ENCODE results near the gene GALNT1.

Gene GALNT1

DNA sequence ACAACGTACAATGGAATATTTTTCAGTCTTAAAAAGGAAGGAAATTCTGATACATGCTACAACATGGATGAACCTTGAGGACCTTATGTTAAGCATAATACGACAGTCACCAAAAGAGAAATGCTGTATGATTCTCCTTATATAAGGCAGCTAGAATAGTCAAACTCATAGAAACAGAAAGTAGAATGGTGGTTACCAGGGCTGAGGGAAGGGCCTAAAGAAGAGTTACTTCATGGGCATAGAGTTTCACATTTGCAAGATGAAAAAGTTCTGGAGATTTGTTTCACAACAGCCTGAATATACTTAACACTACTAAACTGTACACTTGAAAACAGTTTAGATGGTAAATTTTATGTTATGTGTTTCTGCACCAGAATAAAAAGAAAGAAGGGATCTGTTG, 113.3 kb downstream of the GALNT1 start:
- TF ChIP-seq, protein P1, sequence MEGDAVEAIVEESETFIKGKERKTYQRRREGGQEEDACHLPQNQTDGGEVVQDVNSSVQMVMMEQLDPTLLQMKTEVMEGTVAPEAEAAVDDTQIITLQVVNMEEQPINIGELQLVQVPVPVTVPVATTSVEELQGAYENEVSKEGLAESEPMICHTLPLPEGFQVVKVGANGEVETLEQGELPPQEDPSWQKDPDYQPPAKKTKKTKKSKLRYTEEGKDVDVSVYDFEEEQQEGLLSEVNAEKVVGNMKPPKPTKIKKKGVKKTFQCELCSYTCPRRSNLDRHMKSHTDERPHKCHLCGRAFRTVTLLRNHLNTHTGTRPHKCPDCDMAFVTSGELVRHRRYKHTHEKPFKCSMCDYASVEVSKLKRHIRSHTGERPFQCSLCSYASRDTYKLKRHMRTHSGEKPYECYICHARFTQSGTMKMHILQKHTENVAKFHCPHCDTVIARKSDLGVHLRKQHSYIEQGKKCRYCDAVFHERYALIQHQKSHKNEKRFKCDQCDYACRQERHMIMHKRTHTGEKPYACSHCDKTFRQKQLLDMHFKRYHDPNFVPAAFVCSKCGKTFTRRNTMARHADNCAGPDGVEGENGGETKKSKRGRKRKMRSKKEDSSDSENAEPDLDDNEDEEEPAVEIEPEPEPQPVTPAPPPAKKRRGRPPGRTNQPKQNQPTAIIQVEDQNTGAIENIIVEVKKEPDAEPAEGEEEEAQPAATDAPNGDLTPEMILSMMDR (IDR thresholded peaks at IDR 0.05; ENCODE audit: insufficient read depth, low read depth, low read length, missing control alignments) = no peak
- H3K4me3 ChIP-seq (ENCODE audit: low read depth, low read length) = no peak overlapping the region
- peak; percentile 20 for DNase-seq (ENCODE audit: low read depth)

DNA sequence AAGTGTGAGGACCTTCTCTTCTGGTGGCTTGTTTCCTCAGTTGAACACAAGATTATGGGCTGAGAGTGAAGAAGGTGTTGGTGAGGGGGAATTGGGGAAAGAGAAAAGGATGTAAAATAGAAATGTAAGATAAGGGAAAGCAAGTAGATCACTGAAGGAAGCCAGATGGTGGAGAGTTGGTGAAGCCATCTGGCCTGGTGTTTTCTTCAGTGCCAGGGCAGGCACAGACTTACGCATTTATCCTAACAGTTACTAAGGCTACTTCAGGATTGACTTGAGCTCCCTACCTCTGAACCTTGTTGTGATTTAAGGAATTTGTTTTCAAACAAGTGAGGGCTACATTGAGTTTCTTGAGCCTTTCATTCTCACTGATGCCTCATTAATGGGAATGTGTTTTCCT, 113.8 kb downstream of the GALNT1 start:
- no peak for DNase-seq (ENCODE audit: low read depth)
- TF ChIP-seq, protein P1 (IDR thresholded peaks at IDR 0.05; ENCODE audit: insufficient read depth, low read depth, low read length, missing control alignments) = no peak
- H3K4me3 ChIP-seq (ENCODE audit: low read depth, low read length) = no peak overlapping the region

DNA sequence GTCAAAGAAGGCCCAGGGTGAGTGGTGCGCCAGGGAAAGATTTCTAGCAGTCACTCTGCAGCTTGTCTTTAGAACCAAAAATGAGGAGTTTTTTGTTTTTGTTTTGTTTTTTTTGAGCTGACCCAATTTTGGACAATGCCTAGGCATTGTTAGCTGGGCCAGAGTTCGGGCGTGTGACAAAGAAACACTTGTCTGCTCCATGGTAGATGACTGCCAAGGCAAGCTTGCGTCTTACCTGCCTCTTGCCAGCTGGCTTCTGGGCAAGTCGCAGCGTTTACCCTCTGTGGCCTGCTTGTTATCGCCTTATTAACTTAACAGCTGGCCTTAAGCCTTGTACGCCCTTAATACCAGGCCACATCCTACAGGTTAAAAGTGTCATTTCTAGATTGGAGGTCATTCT, 114.3 kb downstream of the GALNT1 start:
- DNase-seq (ENCODE audit: low read depth) = no peak
- no peak overlapping the region for H3K4me3 ChIP-seq (ENCODE audit: low read depth, low read length)
- TF ChIP-seq, protein P1 (IDR thresholded peaks at IDR 0.05; ENCODE audit: insufficient read depth, low read depth, low read length, missing control alignments) = no peak

DNA sequence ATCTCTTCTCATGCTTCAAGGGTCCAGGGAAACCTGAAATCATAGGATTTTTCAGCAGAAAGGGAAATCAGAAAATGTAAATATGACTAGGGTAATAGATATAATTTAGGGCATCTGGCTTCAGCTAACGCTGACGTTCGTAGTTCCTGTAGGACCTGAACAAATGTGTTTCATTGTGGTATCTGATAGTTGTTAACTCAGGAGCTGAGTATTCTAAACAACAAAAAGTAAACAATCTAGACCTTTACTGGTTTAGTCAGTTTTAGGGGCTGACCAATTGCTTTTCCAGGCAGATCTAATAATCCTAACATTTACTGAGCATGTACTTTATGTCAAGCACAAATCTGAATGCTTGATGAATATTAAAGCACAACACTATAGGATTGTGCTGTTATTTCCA, 114.8 kb downstream of the GALNT1 start:
- DNase-seq (ENCODE audit: low read depth) = no peak
- TF ChIP-seq, protein P1 (IDR thresholded peaks at IDR 0.05; ENCODE audit: insufficient read depth, low read depth, low read length, missing control alignments) = no peak
- H3K4me3 ChIP-seq (ENCODE audit: low read depth, low read length) = no peak overlapping the region

DNA sequence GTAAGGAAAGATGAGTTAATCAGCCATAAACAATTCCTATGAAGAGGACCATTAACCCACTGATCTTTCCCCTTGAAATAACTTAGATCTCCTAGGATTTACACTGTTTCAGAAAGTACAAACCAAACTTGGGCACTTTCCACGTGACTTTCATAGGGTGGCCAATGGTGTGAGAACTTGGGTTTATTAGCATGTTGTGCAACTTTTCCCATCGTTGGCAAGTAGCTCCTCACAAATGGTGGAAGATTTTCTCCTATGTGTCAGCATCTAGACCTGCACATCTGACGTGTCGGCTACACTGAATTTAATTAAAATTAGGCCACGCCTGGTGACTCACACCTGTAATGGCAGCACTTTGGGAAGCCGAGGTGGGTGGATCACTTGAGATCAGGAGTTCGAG, 116.3 kb downstream of the GALNT1 start:
- TF ChIP-seq, protein P1 (IDR thresholded peaks at IDR 0.05; ENCODE audit: insufficient read depth, low read depth, low read length, missing control alignments) = no peak
- H3K4me3 ChIP-seq (ENCODE audit: low read depth, low read length) = no peak overlapping the region
- DNase-seq (ENCODE audit: low read depth) = no peak

DNA sequence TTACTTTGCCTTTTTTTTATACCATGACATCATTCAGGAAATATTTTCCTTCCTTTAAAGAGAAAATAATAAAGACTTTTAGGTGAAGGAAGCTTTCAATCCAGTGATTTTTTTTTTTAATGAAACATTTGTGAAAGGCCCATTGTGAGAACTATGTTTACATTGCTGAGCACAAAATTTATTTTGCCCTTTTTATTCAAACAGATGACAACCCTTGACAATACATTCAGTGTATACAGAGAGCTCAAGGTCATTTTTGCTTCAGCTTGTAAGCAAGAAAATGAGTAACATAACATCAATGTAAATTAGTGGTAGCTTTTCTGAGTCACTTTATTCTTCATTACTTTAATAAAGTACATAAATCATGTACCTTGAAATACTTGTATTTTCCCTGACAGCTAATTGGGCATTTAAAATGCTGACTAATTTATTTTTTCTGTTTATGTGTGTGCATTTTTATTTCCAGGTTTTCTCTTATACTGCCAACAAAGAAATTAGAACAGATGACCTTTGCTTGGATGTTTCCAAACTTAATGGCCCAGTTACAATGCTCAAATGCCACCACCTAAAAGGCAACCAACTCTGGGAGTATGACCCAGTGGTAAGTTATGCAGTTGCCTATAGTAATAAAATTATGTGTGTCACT, 121.6 kb downstream of the GALNT1 start:
- TF ChIP-seq, protein P1 (IDR thresholded peaks at IDR 0.05; ENCODE audit: insufficient read depth, low read depth, low read length, missing control alignments) = no peak
- no peak for DNase-seq (ENCODE audit: low read depth)

DNA sequence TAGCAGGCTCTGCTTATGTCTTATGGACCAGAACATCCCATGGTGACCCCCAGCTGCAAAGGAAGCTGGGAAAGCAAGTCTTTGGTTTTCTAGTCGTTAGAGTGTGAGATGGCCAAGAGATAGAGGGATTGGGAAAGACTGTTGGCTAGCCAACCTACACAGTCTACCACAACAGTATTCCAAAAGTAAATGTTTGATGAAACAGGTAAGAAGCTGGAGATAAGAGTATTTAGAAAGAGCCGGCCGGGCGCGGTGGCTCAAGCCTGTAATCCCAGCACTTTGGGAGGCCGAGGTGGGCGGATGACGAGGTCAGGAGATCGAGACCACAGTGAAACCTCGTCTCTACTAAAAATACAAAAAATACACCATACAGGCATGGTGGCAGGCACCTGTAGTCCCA, 124.4 kb downstream of the GALNT1 start:
- TF ChIP-seq, protein P1 (IDR thresholded peaks at IDR 0.05; ENCODE audit: insufficient read depth, low read depth, low read length, missing control alignments) = no peak
- no peak for DNase-seq (ENCODE audit: low read depth)
- H3K4me3 ChIP-seq (ENCODE audit: low read depth, low read length) = no peak overlapping the region

More for the DNA sequence above, 121.6 kb downstream of the GALNT1 start:
- no peak overlapping the region for H3K4me3 ChIP-seq (ENCODE audit: low read depth, low read length)
